ENCODE measurements around the gene LRRTM1.

The LRRTM1 gene

GRCh38 chr2:80255918-80256781, 48.4 kb downstream of the LRRTM1 start:
- ChIA-PET POLR2A (no interaction called here), CTCF (interaction anchor here (0.6 to 2.5 kb wide), 10 partner anchors 12 to 533 kb away, joined by 3 to 20 read pairs (median 4); no protein-coding TSS in a partner anchor)
- Histone ChIP-seq H3K4me1 (ENCODE audit: control insufficient read depth, insufficient read depth, low read length) (no peaks in the 10 kb centered on the region), H3K27ac (ENCODE audit: extremely low read depth, low read depth, low read length) (no peak overlapping the region), H3K36me3 (ENCODE audit: control insufficient read depth in 2 of 2, insufficient read depth in 1 of 2, low read length in 2 of 2) (no peaks in the 10 kb centered on the region), H3K9me3 (ENCODE audit: control insufficient read depth, insufficient read depth, low read depth, low read length) (no peaks in the 10 kb centered on the region), H3K4me3 (ENCODE audit: low read depth, low read length) (no peak overlapping the region)
- TF ChIP-seq ZNF350 (tag by site-specific recombination; IDR thresholded peaks at IDR 0.05) (no peak), ZNF629 (tag by site-specific recombination; IDR thresholded peaks at IDR 0.05) (no peak), ZNF660 (tag by site-specific recombination; IDR thresholded peaks at IDR 0.05) (no peak), ZNF280C (tag by site-specific recombination; IDR thresholded peaks at IDR 0.05) (no peak), ZFP69B (tag by site-specific recombination; IDR thresholded peaks at IDR 0.05) (no peak), ZNF132 (tag by site-specific recombination; IDR thresholded peaks at IDR 0.05; ENCODE audit: borderline replicate concordance) (no peak), ZNF248 (tag by site-specific recombination; IDR thresholded peaks at IDR 0.05) (no peak), ELK4 (IDR thresholded peaks at IDR 0.05; ENCODE audit: borderline replicate concordance, low read depth, low read length) (no peak), ZNF560 (tag by site-specific recombination; IDR thresholded peaks at IDR 0.05; ENCODE audit: borderline replicate concordance) (no peak), ZNF394 (tag by site-specific recombination; IDR thresholded peaks at IDR 0.05; ENCODE audit: borderline replicate concordance) (no peak), ZNF600 (tag by site-specific recombination; IDR thresholded peaks at IDR 0.05) (no peak), ZNF701 (tag by site-specific recombination; IDR thresholded peaks at IDR 0.05) (no peak), ZNF155 (tag by site-specific recombination; IDR thresholded peaks at IDR 0.05) (no peak), ZNF623 (tag by site-specific recombination; IDR thresholded peaks at IDR 0.05) (no peak), ZNF169 (tag by site-specific recombination; IDR thresholded peaks at IDR 0.05) (no peak), CTCF (tag by site-specific recombination; IDR thresholded peaks at IDR 0.05) (no peak), OSR2 (tag by site-specific recombination; IDR thresholded peaks at IDR 0.05) (no peak)

GRCh38 chr2:80252294-80252986, 52.1 kb downstream of the LRRTM1 start:
- Histone ChIP-seq H3K27ac (ENCODE audit: extremely low read depth, low read depth, low read length) (no peak overlapping the region), H3K4me1 (ENCODE audit: control insufficient read depth, insufficient read depth, low read length) (no peaks in the 10 kb centered on the region), H3K4me3 (ENCODE audit: low read depth, low read length) (no peak overlapping the region), H3K36me3 (ENCODE audit: control insufficient read depth in 2 of 2, insufficient read depth in 1 of 2, low read length in 2 of 2) (no peaks in the 10 kb centered on the region), H3K9me3 (ENCODE audit: control insufficient read depth, insufficient read depth, low read depth, low read length) (no peaks in the 10 kb centered on the region)
- ChIA-PET CTCF (interaction anchor here (0.6 kb wide), 1 partner anchor 9 kb away, joined by 3 read pairs; no protein-coding TSS in a partner anchor), POLR2A (no interaction called here)
- no peak for TF ChIP-seq ZNF169 (tag by site-specific recombination; IDR thresholded peaks at IDR 0.05)
- no peak for TF ChIP-seq ZNF645 (tag by site-specific recombination; IDR thresholded peaks at IDR 0.05)
- no peak for TF ChIP-seq ZNF114 (tag by site-specific recombination; IDR thresholded peaks at IDR 0.05)
- TF ChIP-seq ZNF416 (tag by site-specific recombination; IDR thresholded peaks at IDR 0.05), result no peak
- no peak for TF ChIP-seq ZNF311 (tag by site-specific recombination; IDR thresholded peaks at IDR 0.05; ENCODE audit: borderline replicate concordance)
- no peak for TF ChIP-seq ZFP41 (tag by site-specific recombination; IDR thresholded peaks at IDR 0.05; ENCODE audit: borderline replicate concordance)
- TF ChIP-seq ZNF664 (tag by site-specific recombination; IDR thresholded peaks at IDR 0.05), result no peak
- no peak for TF ChIP-seq ZNF394 (tag by site-specific recombination; IDR thresholded peaks at IDR 0.05; ENCODE audit: borderline replicate concordance)
- TF ChIP-seq TCF7L2 (IDR thresholded peaks at IDR 0.05; ENCODE audit: borderline replicate concordance, low read depth, low read length), result no peak
- TF ChIP-seq SETDB1 (IDR thresholded peaks at IDR 0.05; ENCODE audit: insufficient read length, low read length), result no peak
- TF ChIP-seq GLI4 (tag by site-specific recombination; IDR thresholded peaks at IDR 0.05), result no peak
- no peak for TF ChIP-seq ZNF571 (tag by site-specific recombination; IDR thresholded peaks at IDR 0.05)
